GM18909 (cell line): Measurements from ENCODE around the gene COX7A2.

Experiments used
- ATAC-seq: cut with Tn5 transposase; IDR thresholded peaks from one replicate; pipeline ENCODE4 v1.9.1; 2021; ENCODE audit warnings: mild to moderate bottlenecking; ENCODE audit not compliant: unreplicated experiment, poor library complexity

Gene COX7A2

DNA sequence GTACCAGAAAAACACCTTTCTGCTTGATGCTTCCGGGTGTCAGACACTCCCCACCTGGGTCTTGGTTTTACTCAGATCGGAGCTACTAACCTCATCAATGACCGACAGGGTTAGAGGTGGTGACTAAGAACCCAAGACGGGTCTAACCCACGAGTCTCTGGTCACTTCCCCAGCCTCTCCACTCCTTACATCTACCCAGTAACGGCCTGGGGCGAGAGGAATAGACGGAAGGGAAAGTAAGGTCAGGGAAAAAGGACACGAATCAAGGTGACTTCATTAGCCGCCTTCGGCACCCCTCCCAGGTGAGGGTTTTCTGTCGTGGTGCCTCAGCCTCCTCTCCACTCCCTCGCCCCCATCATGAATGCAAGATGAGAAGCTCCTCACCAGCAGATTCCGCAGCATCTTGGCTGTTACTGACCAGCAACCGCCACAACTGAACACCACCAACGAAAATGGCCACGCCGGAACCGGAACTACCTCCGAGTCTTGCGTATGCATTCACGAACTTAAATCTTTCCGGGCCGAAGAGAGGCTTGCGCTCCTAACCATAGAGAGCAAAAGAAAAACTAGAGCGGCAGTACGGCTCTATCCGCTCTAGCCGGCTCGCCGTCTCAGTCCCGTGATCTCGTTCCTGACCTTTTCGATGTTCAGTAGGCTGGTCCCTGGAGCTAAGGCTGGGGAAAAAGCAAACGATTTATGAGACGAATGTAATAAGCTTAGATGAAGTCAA is at the start of gene COX7A2:
Gene COX7A2, minus strand, starts transcription at position 469 of the 730 bp plus-strand sequence. Its CDS starts 67 bp downstream, at position 402.
- peak; percentile 96 for ATAC-seq

GRCh38 chr6:75292555-75292954 is 49.0 kb upstream of the COX7A2 start:
- ATAC-seq, result no peak

DNA sequence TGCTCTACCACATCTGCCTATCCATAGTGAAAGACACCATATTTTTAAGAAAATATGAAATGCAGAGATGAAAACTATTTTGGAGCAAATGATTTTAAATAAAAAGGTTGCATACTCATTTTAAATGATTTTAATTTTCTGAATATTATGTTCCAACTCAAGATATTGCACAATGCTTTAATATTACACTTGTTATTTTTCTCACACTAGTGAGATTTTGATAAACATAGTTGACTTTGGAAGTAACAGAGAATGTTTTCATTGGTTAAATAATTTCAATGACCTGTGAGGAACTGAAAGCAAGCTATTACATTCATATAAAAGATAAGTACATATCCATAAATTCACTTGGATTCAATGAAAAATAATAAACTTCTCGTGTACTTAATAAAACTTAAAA is 48.1 kb upstream of the COX7A2 start:
- ATAC-seq, result no peak

DNA sequence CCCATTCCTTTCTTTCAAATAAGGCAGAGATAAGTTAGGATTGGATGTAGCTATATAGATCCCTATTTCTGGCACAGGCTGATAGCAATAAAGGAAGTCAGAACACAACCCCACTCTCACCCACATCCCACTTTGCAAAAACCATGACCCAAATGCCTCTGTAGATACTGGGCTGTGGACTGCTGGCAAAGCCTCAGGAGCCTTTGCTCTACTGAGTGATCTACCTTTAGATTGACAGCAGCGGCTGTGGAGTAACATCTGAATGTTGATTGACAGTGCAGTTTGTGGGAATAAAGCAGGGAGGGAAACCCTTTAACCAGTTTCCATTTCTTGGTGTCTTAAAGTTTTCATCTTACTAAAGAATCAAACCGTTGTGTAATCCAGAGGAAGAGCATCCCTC is 47.7 kb upstream of the COX7A2 start:
- ATAC-seq, result no peak

- ATAC-seq, result no peak
Observed at GRCh38 chr6:75290136-75290945, 46.7 kb upstream of the COX7A2 start.

- no peak for ATAC-seq
Observed at GRCh38 chr6:75288023-75288422, 44.4 kb upstream of the COX7A2 start.

- ATAC-seq, result no peak
Observed at GRCh38 chr6:75287424-75287823, 43.8 kb upstream of the COX7A2 start.

DNA sequence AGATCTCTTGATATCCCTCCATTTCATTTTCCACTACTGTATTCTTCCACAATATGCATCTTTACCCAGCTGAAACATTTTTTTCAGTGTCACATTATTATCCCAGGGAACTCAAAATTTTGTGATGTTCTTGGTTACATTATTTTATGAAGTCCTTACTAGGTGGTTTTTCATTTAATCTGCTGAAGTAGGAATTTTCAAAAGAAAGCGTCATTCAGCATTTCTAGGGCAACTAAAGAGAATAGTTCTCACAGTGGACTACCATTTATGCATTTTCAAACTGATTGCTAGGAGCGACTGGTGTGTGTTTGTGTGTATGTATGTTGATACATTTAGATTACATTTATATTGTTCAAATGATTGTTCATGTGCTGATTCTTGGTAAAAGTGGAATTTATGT is 43.4 kb upstream of the COX7A2 start:
- ATAC-seq, result no peak

GRCh38 chr6:75285283-75285639 is 41.7 kb upstream of the COX7A2 start:
- peak; percentile 11 for ATAC-seq

DNA sequence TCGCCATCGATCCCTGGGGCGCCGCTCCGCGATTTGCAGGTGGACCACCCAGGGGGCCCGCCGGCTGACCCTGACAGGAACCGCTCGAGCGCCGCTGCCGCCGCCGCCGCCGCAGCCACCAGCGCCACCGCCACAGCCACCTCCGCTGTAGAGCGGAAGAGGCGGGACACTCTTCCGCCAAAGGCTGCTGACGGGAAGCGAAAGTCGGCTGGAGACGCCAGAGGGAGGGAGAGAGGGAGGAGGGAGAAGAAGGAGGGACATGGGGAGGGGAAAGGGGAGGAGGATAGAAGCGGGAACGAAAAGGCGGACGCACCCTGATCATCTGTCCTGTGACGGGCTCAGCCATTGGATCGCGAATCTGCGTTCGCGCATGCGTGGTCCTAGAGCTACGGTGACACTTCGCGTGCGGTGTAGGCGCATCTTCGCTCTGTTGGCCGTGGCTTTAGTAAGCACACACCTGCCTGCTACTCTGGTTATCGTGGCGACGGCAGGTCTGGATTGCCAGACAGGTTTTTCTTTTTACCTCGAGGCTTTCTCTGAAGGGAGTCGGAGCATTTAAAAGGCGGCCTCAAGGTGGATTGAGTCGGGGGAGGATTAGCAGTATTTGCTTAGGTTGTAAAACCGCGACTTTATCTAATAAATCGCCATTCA is 41.2 kb upstream of the COX7A2 start, which contains the start of gene TMEM30A:
Gene TMEM30A, minus strand, starts transcription at position 161 of the 651 bp plus-strand sequence. Its CDS starts 154 bp downstream, at position 7.
- ATAC-seq, result peak; percentile 90

DNA sequence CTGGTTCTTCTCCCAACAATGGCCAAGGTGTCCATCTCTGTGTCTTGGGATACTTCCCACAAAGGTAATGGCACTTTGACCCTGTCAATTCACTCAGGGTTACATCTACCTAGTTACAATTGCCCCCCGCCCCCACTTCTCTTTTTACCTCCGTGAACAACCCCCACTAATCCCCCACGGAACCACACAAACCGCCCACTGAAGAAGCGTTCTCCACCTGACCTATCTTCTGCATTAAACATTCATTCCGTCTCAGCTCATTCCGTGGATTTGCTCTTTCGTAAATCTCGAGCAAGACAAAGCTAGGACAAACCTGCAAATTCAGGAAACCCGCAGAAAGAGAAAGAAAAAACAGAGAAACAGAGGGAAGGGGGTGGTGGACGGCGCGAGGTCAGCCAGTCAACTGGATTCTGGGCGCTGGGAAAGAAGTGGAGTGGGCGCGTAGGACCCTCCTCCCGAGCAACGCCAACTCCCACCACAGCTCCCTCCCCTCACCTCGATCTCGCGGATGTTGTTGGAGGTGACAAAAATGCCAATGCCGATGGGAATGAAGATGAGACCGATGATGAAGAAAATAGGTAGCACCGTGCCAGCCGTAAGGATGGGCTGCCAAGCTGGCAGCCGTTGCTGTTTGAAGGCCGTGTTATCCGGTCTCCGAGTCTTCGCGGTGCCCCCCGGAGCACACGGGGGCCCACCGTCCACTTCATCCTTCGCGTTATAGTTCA is 40.5 kb upstream of the COX7A2 start:
- peak; percentile 25 for ATAC-seq

GRCh38 chr6:75282706-75283105 is 39.1 kb upstream of the COX7A2 start:
- no peak for ATAC-seq

- ATAC-seq, result no peak
Observed at GRCh38 chr6:75281653-75282052, 38.1 kb upstream of the COX7A2 start.

- no peak for ATAC-seq
Observed at GRCh38 chr6:75280131-75280855, 36.7 kb upstream of the COX7A2 start.

GRCh38 chr6:75279418-75279817 is 35.8 kb upstream of the COX7A2 start:
- ATAC-seq, result no peak

DNA sequence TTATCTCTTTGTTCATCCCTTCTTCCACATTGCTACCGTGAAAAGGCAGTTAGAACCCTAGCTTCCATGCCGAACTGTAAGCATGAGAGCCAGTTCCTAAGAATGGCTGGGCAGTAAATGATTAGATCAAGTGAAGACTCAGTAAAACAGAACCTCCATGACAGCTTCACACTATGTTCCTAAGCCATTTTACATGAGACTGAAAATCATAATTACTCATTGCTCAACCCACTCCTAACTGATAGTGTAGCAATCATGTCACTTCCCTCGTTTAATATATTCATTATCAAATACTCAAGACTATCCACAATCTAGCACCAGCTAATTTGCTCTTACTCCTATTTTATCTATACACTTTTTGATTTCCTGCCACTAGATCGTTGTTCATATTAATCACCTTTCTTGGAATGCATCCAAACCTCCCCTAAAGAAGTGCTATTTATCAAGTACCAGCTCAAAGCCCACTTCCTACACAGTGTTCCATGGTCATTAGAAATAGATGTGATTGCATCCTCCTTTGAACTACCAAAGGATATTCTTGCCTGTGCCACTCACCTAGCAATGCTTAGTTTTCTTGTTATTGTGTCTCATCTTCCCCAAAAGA is 35.0 kb upstream of the COX7A2 start:
- ATAC-seq, result no peak

DNA sequence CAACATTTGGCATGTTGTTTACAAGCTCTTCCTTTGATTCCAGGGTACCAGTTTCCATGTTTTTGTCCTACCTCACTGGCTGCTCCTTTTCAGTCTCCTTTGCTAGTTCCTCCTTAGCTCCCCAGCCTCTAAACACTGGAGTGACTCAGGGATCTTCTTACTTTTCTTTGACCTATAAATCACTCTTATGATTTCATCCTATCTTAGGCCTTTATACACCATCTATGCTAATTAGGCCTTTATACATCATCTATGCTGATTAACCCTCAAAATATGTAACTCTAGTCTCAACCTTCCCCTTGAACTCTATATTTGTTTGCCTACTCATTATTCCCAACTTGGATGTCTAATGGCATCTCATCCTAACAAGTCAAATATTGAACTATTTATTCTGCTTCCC is 31.5 kb upstream of the COX7A2 start:
- no peak for ATAC-seq

- ATAC-seq, result no peak
Observed at GRCh38 chr6:75273009-75273408, 29.4 kb upstream of the COX7A2 start.

DNA sequence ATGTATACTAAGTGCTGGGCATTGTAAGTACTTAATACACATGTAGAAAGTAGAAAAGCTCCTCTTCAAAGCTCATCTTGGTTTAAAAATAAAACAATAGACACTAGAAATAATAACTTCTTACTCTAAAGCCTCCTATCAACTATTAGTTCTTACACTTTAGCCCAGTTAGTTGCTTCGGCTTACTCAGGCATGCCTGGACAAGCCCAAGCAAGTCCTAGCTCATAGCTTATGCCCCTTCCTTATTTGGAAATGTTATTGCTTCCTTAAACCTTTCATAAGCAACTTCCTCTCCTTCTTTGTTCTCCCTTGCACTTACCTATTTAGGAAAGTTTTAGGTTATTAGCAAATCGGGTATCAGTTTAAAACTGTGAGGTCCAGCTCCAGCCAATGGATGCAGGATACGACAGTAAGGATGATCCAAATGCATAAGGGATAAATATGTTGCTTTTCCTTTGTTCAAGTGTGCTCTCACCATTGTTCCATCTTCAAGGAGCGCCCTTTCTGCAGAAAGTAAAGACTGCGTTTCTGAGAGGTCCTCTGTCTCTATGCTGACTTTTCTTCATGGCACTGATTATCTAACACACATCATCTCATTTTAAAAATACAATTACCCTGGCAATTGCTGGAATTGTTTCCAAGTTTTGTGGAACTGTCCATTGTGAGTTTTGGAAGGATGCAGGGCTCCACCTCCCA is 28.7 kb upstream of the COX7A2 start:
- ATAC-seq, result no peak
